Body of pancreas (tissue), 4 donors: ENCODE data around the gene EPS15. TPM values are rescaled to one million over a fixed set of nuclear protein-coding genes. Genes with fewer than 3 reads are reported as not detected.

Experiments used
- ATAC-seq: fragments of 150-250 bp; one replicate; pipeline ENCODE4 v1.9.1; 2016
- DNase-seq, 4 donors: peaks; one replicate each; pipeline ENCODE4 v3.0.0-alpha.2; 2019
- H3K27ac ChIP-seq, 4 donors: fragments of 200-600 bp; sonication (generic); 1 replicate in 3 of 4; 2 replicates in 1 of 4; pipeline versions ENCODE4 v1.5.1 to v1.6.1; 2016 to 2019; ENCODE audit warnings: mild to moderate bottlenecking in 1 of 4, mixed read lengths in 1 of 4, moderate library complexity in 1 of 4
- H3K27me3 ChIP-seq, 2 donors: fragments of 200-600 bp; sonication (generic); one replicate each; pipeline ENCODE4 v1.6.0; 2016; ENCODE audit warnings: mild to moderate bottlenecking in 1 of 2
- H3K36me3 ChIP-seq, 2 donors: fragments of 200-600 bp; sonication (generic); replicated peaks in 1 of 2; 2 replicates each; pipeline ENCODE4 v1.5.1; 2016; ENCODE audit warnings: low read depth in 2 of 2; ENCODE audit not compliant: insufficient read depth in 1 of 2
- H3K4me1 ChIP-seq: fragments of 200-600 bp; sonication (generic); one replicate; pipeline ENCODE4 v1.6.0; 2016
- H3K4me3 ChIP-seq, 2 donors: fragments of 200-600 bp; sonication (generic); 1 replicate in 1 of 2; 2 replicates in 1 of 2; pipeline ENCODE4 v1.5.1; 2016 to 2019
- H3K9me3 ChIP-seq, 3 donors: fragments of 200-600 bp; sonication (generic); 1 replicate in 2 of 3; 2 replicates in 1 of 3; pipeline ENCODE4 v1.5.1; 2016
- POLR2A ChIP-seq, 3 donors: fragments of 450-650 bp; IDR thresholded peaks; one replicate each; pipeline ENCODE4 v1.6.1; 2016; ENCODE audit warnings: antibody characterized with exemption in 3 of 3, mild to moderate bottlenecking in 2 of 3
- WGBS, 2 donors: methylation state at CpG; one replicate each; pipeline ENCODE4 v1.1.5; 2017; 5-methylcytosine and 5-hydroxymethylcytosine counted together
- intact Hi-C: fragments of 100-400 bp; cut with DNase I; formaldehyde crosslinking; loops from one replicate; pipeline ENCODE4 v1.15.1; 2023
- total RNA-seq, 2 donors: library from RNA; depleted of rRNA; stranded (reverse); fragments of >200 nt; gene quantifications; one replicate each; pipeline ENCODE4 v1.1.0, GENCODE V29; 2016
- TF ChIP-seq, protein P1 (sequence below), 7 experiments: fragments of 450-650 bp in 4 of 7; fragments of 200-600 bp in 3 of 7; sonication (generic) in 3 of 7; IDR thresholded peaks; one replicate each; pipeline ENCODE4 v1.5.1; 2016 to 2019; ENCODE audit warnings: antibody characterized with exemption in 7 of 7

Gene EPS15
- total RNA-seq, 2 donors from 2014 or later, result 37.4 to 46.8 TPM

DNA sequence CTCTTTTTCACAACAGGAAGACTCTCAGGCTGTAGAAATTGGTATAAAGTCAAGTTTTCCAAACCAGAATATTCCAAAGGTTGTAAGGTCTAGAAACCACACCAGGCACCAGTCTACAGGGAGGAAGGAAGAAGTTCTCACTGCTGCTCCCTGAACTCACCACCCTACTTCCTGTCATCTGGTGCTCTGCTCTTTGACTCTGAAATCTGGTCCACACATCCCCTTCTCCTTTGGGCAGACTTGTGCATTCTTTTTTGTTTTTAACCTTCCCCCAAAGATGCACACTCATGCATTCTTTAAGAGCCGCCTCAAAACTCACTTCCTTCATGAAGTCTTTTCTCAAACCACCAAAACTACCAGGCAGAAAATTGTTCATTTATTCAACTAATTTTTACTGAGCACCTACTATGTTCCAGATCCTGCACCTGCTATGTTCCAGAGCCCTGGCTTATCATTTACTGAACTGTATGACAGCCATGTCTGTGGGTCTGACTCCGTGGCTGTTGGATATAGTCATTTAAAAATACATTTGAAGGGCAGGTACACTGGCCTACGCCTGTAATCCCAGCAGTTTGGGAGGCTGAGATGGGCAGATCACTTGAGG lies 30.1 kb upstream of the EPS15 start:
- H3K27me3 ChIP-seq, result no peaks in the 10 kb centered on the region
- no peak overlapping the region for H3K27ac ChIP-seq
- 64 to 67% methylated on average over 3 of the region's 3 CpGs for WGBS, 2 donors
- H3K4me1 ChIP-seq, result no peaks in the 10 kb centered on the region
- DNase-seq, result peak in 1 of 4 donors; percentile 23
- intact Hi-C loops, result no loop called here
- H3K9me3 ChIP-seq, result no peaks in the 10 kb centered on the region
- no peak for TF ChIP-seq POLR2A (IDR thresholded peaks at IDR 0.05)
- TF ChIP-seq, protein P1, sequence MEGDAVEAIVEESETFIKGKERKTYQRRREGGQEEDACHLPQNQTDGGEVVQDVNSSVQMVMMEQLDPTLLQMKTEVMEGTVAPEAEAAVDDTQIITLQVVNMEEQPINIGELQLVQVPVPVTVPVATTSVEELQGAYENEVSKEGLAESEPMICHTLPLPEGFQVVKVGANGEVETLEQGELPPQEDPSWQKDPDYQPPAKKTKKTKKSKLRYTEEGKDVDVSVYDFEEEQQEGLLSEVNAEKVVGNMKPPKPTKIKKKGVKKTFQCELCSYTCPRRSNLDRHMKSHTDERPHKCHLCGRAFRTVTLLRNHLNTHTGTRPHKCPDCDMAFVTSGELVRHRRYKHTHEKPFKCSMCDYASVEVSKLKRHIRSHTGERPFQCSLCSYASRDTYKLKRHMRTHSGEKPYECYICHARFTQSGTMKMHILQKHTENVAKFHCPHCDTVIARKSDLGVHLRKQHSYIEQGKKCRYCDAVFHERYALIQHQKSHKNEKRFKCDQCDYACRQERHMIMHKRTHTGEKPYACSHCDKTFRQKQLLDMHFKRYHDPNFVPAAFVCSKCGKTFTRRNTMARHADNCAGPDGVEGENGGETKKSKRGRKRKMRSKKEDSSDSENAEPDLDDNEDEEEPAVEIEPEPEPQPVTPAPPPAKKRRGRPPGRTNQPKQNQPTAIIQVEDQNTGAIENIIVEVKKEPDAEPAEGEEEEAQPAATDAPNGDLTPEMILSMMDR (IDR thresholded peaks at IDR 0.05), result no peak
- ATAC-seq, result no peak
- H3K36me3 ChIP-seq, result no peaks in the 10 kb centered on the region
- H3K4me3 ChIP-seq, result no peak overlapping the region

- intact Hi-C loops, result no loop called here
- Histone ChIP-seq H3K9me3 (no peaks in the 10 kb centered on the region), H3K27ac (no peak overlapping the region), H3K4me3 (no peak overlapping the region), H3K36me3 (no peaks in the 10 kb centered on the region), H3K4me1 (no peaks in the 10 kb centered on the region), H3K27me3 (no peaks in the 10 kb centered on the region)
- WGBS, 2 donors, result 86 to 96% methylated on average over 2 of the region's 2 CpGs
- ATAC-seq (no peak), DNase-seq (no peak)
- no peak for TF ChIP-seq POLR2A (IDR thresholded peaks at IDR 0.05)
- TF ChIP-seq, protein P1 (IDR thresholded peaks at IDR 0.05), result no peak
These were observed 24.8 kb upstream of the EPS15 start for GRCh38 chr1:51543858-51544257.

DNA sequence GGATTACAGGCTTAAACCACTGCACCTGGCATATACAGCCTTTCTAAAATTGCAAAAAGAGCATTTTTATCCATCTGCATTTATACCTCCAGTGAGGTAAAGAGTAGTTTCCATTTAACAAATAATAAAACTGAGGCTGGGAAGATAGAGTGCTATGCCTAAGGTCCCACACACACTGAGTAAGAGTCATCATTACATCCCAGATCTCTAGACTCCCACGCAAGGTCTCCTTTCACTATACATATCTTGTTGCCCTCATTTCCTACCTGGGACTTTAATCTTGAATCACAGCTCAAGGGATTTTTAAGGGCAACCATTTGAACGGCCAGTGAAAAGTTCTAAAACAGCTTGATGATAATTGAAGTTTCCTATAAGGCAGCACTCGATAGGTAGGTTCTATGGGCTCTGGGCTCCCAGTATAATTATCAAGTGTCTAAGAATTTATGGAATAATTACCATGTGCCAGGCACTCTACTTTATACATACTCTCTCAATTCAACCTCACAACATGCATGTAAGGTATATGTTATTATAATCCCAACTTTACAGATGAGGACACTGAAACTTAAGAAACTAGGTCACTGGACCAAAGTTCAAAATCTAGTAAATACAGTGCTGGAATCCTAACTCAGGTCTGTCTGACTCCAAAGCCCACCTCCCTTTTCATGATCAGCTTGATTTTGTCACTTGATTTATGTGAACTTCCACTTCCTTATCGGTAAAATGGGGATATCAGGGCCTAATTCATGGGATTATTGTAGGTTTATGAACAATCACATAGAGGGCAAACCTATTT lies 23.3 kb upstream of the EPS15 start:
- Histone ChIP-seq H3K4me3 (no peak overlapping the region), H3K4me1 (no peaks in the 10 kb centered on the region), H3K36me3 (no peaks in the 10 kb centered on the region), H3K9me3 (no peaks in the 10 kb centered on the region), H3K27ac (no peak overlapping the region), H3K27me3 (no peaks in the 10 kb centered on the region)
- DNase-seq (no peak), ATAC-seq (no peak)
- intact Hi-C loops, result no loop called here
- TF ChIP-seq, protein P1 (IDR thresholded peaks at IDR 0.05), result no peak
- no peak for TF ChIP-seq POLR2A (IDR thresholded peaks at IDR 0.05)
- WGBS, 2 donors, result 88 to 91% methylated on average over 4 of the region's 4 CpGs

DNA sequence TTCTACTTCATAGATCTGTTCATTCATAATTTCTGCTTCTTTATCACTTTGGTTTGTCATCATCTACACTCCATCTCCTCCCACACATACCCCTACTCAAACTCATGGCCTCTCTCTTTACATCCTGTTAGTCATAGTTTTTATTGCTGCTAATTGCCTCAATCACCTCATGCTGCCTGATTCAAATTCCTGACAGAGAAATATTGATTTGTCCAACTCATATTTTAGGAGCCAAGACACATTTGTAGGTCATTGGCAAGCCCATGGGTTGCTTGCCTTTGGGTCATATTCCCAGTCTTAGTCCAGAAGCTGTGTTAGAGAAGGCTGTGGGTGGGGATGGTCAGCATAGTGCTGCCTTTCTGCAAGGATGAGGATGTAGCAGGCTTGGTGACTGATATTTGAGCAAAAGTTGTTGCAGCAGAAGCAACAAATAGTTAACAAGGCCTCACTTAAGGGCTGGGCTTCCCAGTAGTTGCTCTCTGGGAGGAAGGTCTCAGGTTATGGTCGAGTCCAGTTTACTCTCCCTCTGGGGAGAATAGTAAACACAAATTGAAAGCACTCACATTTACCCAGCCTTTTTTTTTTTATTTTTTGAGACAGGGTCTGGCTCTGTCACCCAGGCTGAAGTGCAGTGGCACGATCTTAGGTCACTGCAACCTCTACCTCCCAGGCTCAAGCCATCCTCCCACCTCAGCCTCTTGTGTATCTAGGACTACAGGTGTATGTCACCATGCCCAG lies 22.4 kb upstream of the EPS15 start:
- WGBS, 2 donors, result 52 to 95% methylated on average over 2 of the region's 2 CpGs
- Histone ChIP-seq H3K4me1 (no peaks in the 10 kb centered on the region), H3K27me3 (no peaks in the 10 kb centered on the region), H3K27ac (no peak overlapping the region), H3K9me3 (no peaks in the 10 kb centered on the region), H3K4me3 (no peak overlapping the region), H3K36me3 (no peaks in the 10 kb centered on the region)
- ATAC-seq (no peak), DNase-seq (no peak)
- TF ChIP-seq, protein P1 (IDR thresholded peaks at IDR 0.05), result no peak
- TF ChIP-seq POLR2A (IDR thresholded peaks at IDR 0.05), result no peak
- intact Hi-C loops, result no loop called here
